ENCODE measurements around the gene SLC10A7.

SLC10A7 gene

DNA sequence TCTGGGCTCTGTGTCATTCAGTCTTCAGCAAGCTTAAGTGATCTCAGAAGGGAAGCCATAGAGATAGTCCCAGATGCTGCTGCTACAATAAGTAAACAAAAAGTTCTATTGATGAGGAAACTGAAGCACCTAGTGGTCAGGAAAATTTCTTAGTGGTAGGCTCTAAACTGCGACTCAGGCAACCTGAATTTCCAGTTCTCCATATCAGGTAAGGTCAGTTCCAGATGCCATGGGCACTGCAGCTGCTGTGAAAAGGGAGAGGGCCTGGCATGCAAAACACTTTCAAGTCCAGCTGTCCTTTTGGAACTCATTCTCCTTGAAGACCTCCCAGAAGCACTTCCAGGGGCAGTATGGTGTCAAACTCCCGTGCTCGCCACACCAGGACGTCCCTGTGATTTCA lies 261.2 kb downstream of the SLC10A7 start:
- ATAC-seq (replicated peaks): no peak
- H3K4me3 Mint-ChIP-seq: no peak overlapping the region
- no peak for DNase-seq
- H3K27ac Mint-ChIP-seq: no peak overlapping the region
- no peaks in the 10 kb centered on the region for H3K4me1 Mint-ChIP-seq (ENCODE audit: low read depth in 2 of 2)
- H3K27me3 Mint-ChIP-seq: no peaks in the 10 kb centered on the region
- H3K36me3 Mint-ChIP-seq (ENCODE audit: insufficient read depth): peaks cover 5% of the 10 kb centered on the region
- H3K9me3 Mint-ChIP-seq: no peaks in the 10 kb centered on the region

DNA sequence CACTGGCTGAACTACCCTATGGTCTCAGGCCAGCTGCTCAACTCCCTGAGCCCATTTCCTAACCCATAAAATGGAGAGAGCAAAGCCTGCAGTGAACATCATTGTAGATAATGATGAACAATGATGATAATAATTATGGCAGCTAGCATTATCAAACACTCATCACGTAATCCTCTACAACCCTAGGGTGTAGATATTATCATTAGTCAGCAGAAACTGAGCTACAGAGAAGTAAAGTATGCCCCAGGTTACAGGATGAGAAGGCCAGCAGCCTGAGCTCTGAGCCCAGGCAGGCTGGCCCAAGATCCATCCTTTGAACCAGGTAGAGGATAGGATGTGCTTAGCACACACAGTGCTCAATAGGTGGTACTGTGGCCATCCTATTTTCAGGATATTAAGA lies 264.2 kb downstream of the SLC10A7 start:
- DNase-seq (no peak), ATAC-seq (replicated peaks) (no peak)
- no peaks in the 10 kb centered on the region for H3K4me1 Mint-ChIP-seq (ENCODE audit: low read depth in 2 of 2)
- H3K4me3 Mint-ChIP-seq: no peak overlapping the region
- no peaks in the 10 kb centered on the region for H3K9me3 Mint-ChIP-seq
- H3K27me3 Mint-ChIP-seq: no peaks in the 10 kb centered on the region
- H3K27ac Mint-ChIP-seq: no peak overlapping the region
- H3K36me3 Mint-ChIP-seq (ENCODE audit: insufficient read depth): peaks cover 5% of the 10 kb centered on the region

DNA sequence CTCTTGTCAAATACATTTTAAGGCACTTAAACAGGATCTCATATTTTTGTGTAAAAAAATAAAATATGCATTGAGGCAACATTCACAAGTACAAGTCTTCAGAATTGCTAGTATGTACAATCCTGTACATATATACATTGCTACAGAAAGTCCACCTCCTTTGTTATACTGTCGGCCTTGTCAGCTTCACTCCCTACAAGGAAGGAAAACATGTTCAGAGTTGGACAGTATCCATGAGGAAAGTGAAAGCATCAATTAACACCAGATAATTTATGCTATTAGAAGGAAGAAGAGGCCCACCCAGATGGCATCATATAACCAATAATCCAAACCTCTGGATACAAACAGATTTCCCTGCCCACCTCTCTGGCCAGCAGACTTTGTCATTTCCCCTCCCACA lies 265.4 kb downstream of the SLC10A7 start:
- H3K4me3 Mint-ChIP-seq: no peak overlapping the region
- H3K36me3 Mint-ChIP-seq (ENCODE audit: insufficient read depth): peaks cover 5% of the 10 kb centered on the region
- no peaks in the 10 kb centered on the region for H3K4me1 Mint-ChIP-seq (ENCODE audit: low read depth in 2 of 2)
- H3K27ac Mint-ChIP-seq: no peak overlapping the region
- ATAC-seq (replicated peaks): no peak
- DNase-seq: no peak
- H3K27me3 Mint-ChIP-seq: no peaks in the 10 kb centered on the region
- H3K9me3 Mint-ChIP-seq: no peaks in the 10 kb centered on the region

DNA sequence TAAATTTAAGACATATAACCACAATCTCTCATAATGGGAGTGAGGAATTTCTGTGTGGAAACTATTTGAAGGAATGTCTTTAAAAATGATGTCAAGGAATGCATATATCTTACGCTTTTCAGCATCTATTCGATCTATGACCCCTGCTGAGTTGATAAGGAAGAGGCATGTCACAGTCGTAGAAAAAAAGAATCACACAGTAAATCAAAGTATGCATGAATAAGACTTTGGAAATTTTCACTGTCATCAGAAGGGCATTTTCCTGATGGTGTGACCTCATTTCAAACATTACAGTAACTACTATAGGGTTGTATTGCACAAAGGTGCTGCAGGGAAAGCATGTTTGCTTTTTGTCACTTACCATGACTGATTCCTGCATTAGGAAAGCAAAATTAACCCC lies 265.9 kb downstream of the SLC10A7 start:
- Mint-ChIP-seq H3K27ac (no peak overlapping the region), H3K4me1 (ENCODE audit: low read depth in 2 of 2) (no peaks in the 10 kb centered on the region), H3K9me3 (no peaks in the 10 kb centered on the region), H3K27me3 (no peaks in the 10 kb centered on the region), H3K4me3 (no peak overlapping the region), H3K36me3 (ENCODE audit: insufficient read depth) (peaks cover 5% of the 10 kb centered on the region)
- no peak for DNase-seq
- ATAC-seq (replicated peaks): no peak

DNA sequence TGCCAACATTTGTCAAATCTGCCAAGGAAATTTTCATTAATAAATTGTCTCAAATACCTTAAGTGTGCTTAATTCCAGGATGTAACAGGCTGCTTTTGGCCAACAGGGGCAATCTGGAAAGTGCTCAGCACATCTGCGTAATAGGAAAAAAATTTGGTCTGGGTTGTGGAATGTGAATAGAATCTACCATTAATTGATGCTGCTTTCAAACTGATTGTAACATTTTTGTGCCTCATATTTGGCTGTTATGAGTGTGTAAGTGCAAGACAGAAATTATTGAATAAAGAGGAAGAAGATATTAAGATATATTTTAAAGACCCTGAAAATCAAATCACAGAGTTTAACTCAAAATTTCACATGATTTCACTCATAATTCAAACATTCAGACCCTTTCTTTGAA lies 266.3 kb downstream of the SLC10A7 start:
- Mint-ChIP-seq H3K27me3 (no peaks in the 10 kb centered on the region), H3K4me1 (ENCODE audit: low read depth in 2 of 2) (no peaks in the 10 kb centered on the region), H3K27ac (no peak overlapping the region), H3K9me3 (no peaks in the 10 kb centered on the region), H3K4me3 (no peak overlapping the region), H3K36me3 (ENCODE audit: insufficient read depth) (peaks cover 5% of the 10 kb centered on the region)
- no peak for ATAC-seq (replicated peaks)
- DNase-seq: no peak

DNA sequence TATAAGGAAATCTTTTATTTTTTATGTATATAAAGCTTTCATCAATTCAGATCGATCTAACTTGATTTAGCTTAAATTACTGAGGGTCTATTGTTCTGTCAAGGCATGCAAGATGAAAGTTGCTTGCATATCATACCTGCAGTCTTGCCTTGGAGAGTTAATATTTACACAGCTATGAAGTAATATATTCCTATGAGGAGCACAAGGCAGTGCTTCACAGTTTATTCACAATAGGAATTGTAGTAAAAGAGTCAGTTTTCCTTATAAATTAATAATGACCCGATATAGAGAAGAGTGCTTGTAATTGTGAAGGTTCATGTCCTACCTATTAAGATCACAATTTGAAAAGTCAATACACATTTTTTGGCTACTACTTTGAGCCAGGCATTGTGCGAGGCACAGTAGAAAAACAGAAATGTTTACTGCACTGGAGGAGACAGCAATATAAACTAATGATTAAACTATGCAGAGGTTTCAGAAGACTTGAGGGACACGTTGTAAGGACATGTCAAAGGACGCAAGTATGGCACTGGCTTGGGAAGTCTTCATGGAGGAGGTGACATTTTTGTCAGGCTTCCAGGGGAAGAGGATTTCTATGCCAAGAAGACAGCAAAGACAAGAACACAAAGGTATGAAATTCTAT lies 268.6 kb downstream of the SLC10A7 start:
- ATAC-seq (replicated peaks): no peak
- no peak for DNase-seq
- Mint-ChIP-seq H3K4me1 (ENCODE audit: low read depth in 2 of 2) (no peaks in the 10 kb centered on the region), H3K36me3 (ENCODE audit: insufficient read depth) (no peaks in the 10 kb centered on the region), H3K27ac (no peak overlapping the region), H3K9me3 (no peaks in the 10 kb centered on the region), H3K4me3 (no peak overlapping the region), H3K27me3 (no peaks in the 10 kb centered on the region)

DNA sequence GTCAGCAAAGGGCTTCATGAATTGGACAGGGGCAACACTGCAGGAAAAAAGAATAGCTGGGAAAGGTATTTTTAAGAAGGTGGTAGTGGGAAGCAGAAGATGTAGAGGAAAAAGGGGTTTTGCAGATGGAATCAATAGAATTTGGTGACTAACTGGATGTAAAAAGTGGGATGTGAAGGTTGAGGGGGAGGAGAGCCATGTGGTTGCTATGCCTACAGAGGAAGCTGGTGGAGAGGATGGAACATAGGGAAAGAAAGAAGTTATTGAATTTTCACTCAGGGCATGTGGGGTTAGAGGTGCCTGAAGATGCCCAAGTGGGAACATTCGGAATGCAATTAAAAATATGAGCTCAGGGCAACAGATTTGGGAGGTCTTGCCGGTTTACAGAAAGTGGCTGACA lies 274.4 kb downstream of the SLC10A7 start:
- Mint-ChIP-seq H3K36me3 (ENCODE audit: insufficient read depth) (no peaks in the 10 kb centered on the region), H3K27me3 (peaks cover 0 to 16% of the 10 kb centered on the region in 2 donors), H3K4me1 (ENCODE audit: low read depth in 2 of 2) (peaks cover 0 to 8% of the 10 kb centered on the region in 2 donors), H3K9me3 (no peaks in the 10 kb centered on the region), H3K27ac (no peak overlapping the region), H3K4me3 (no peak overlapping the region)
- no peak for ATAC-seq (replicated peaks)
- DNase-seq: no peak

DNA sequence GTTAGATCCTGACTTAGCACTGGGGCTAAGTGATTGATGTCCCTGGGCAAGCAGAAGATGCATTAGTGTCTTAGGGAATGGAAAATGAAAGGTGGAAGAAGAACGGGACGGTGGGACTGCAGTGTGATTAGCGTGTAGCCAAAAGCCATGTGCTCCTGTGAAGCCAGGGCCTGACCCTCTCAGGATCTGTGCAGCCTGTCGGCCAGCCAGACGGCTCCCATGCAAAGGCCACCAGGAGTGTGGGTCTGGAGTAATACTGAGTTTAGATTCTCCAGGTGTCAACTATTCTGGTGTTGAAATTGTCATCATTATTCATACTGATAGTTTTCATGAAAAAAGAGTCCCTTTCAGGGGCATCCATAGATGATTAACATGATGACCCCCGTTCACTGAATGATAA lies 275.4 kb downstream of the SLC10A7 start:
- H3K4me3 Mint-ChIP-seq: no peak overlapping the region
- DNase-seq (no peak), ATAC-seq (replicated peaks) (no peak)
- peaks cover 0 to 16% of the 10 kb centered on the region in 2 donors for H3K27me3 Mint-ChIP-seq
- no peaks in the 10 kb centered on the region for H3K36me3 Mint-ChIP-seq (ENCODE audit: insufficient read depth)
- no peak overlapping the region for H3K27ac Mint-ChIP-seq
- H3K9me3 Mint-ChIP-seq: no peaks in the 10 kb centered on the region
- peaks cover 0 to 8% of the 10 kb centered on the region in 2 donors for H3K4me1 Mint-ChIP-seq (ENCODE audit: low read depth in 2 of 2)

DNA sequence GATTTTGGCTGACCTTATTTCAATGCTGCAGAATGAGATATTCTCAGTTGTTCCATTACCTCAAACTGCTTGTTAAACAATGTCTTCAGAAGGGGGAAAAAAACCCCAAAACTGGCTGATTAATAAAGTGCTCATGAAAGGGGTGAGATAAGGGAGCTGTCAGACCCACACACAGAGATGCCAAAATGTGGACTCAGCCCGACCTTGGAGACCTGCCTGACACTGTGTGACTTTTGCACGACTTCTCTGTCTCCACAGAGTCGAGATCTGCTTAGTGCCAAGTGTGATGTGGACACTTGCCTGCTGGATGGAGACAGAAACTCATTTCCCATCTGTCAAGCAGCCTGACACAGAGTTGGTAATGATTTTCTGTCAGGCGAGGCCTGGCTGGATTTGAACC lies 275.9 kb downstream of the SLC10A7 start:
- Mint-ChIP-seq H3K4me1 (ENCODE audit: low read depth in 2 of 2) (peaks cover 0 to 8% of the 10 kb centered on the region in 2 donors), H3K36me3 (ENCODE audit: insufficient read depth) (no peaks in the 10 kb centered on the region), H3K9me3 (no peaks in the 10 kb centered on the region), H3K27ac (no peak overlapping the region), H3K27me3 (peaks cover 0 to 16% of the 10 kb centered on the region in 2 donors), H3K4me3 (no peak overlapping the region)
- DNase-seq: no peak
- no peak for ATAC-seq (replicated peaks)

DNA sequence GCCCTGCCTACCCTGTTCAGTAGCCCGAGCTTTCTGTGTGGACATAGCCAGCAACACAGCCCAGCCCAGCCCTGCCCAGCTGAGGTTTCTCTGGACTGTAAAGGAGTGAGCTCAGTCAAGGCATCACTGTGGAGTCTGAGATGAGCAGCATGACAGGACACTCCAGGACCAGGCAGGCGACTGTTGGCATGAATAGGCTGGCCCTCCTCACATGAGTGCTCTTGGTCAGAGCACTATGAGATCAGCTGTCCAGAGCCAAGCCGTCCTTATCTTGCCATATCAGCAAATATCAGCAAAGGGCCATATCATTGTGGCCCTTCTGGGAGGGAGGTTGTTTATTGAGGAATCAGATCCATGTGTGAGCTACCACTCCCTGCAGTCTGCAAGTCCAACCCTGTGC lies 276.5 kb downstream of the SLC10A7 start:
- H3K27me3 Mint-ChIP-seq: peaks cover 0 to 16% of the 10 kb centered on the region in 2 donors
- H3K4me1 Mint-ChIP-seq (ENCODE audit: low read depth in 2 of 2): peaks cover 0 to 8% of the 10 kb centered on the region in 2 donors
- H3K4me3 Mint-ChIP-seq: no peak overlapping the region
- no peaks in the 10 kb centered on the region for H3K36me3 Mint-ChIP-seq (ENCODE audit: insufficient read depth)
- no peak for ATAC-seq (replicated peaks)
- DNase-seq: no peak
- H3K27ac Mint-ChIP-seq: no peak overlapping the region
- H3K9me3 Mint-ChIP-seq: no peaks in the 10 kb centered on the region

DNA sequence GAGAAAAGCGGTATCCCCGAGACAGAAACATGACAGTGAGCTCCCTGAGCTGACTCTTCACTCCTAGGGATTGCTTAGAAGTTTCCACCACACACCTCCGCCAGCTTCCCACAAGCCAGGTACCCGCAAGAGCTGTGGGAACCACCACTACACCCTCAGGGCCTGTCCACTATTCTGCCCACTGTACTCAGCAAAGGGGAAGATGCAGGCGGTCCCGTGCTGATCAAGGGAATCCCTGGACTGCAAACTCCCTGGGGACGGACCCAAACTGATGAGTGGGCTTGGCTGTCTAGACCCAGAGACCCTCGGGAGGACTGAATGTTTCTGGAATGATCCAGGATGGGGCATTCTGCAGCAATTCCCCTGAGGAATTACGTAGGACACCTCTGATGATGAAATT lies 277.2 kb downstream of the SLC10A7 start:
- no peak for DNase-seq
- H3K4me1 Mint-ChIP-seq (ENCODE audit: low read depth in 2 of 2): peaks cover 0 to 8% of the 10 kb centered on the region in 2 donors
- H3K9me3 Mint-ChIP-seq: no peaks in the 10 kb centered on the region
- peaks cover 0 to 16% of the 10 kb centered on the region in 2 donors for H3K27me3 Mint-ChIP-seq
- H3K4me3 Mint-ChIP-seq: peak overlapping the region in 1 of 2 donors; percentile 62
- H3K36me3 Mint-ChIP-seq (ENCODE audit: insufficient read depth): no peaks in the 10 kb centered on the region
- H3K27ac Mint-ChIP-seq: no peak overlapping the region
- no peak for ATAC-seq (replicated peaks)

DNA sequence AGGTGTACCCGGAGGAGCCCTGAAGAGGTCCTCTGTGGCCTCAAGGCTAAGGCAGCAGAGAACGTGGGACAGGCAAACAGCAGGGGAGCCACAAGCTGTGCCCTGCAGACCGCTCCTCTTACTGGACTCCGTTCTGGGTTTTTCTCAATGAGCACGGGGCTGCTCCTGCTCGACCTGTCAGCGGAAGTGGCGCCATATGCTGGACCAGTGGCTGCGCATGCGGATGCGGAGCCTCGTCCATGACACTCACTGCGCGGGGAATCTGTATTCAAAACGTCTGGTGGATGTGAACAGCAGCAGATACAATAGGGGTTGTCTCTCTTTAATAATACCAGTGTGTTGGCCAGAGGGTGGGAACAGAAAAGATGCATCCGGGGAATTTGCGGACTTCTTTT lies 277.9 kb downstream of the SLC10A7 start:
- peaks cover 0 to 8% of the 10 kb centered on the region in 2 donors for H3K4me1 Mint-ChIP-seq (ENCODE audit: low read depth in 2 of 2)
- DNase-seq: no peak
- no peak for ATAC-seq (replicated peaks)
- peaks cover 0 to 16% of the 10 kb centered on the region in 2 donors for H3K27me3 Mint-ChIP-seq
- H3K9me3 Mint-ChIP-seq: no peaks in the 10 kb centered on the region
- H3K27ac Mint-ChIP-seq: no peak overlapping the region
- peak overlapping the region; percentile 47 to 62 for H3K4me3 Mint-ChIP-seq
- no peaks in the 10 kb centered on the region for H3K36me3 Mint-ChIP-seq (ENCODE audit: insufficient read depth)

DNA sequence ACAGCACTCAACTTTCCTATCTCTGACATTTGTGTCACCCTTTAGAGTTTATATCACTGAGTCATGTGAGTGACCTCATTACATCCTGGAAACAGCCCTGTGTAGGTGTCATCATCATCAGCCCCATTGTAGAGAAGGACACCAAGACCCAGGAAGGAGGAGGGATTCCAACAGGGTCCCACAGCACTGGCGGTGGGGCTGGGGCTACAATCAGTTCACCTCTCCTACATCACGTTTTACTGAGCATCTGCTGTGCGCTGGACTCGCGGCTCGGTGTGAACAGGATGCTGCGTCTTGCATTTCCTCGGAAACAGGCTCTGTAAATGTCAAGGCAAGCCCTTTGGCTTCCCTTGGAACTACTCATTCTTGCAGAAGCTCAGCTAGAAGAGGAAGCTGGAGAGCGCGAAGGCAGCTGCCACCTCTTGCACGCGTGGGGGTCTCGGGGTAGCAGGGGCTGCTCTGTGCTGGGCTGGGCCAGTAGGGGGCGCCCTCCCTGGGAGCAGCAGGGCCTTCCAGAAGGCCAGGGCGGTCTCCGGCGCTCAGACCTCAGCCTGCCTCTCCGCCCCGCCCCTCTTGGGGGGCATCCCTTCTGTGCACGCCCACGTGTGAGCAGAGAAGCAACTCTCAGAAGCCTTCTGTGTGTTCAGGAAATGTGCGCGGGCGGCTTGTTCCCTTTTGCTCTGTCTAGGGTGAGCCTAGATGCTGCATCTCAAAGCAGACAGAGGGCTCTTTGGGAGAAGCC lies 278.4 kb downstream of the SLC10A7 start:
- Mint-ChIP-seq H3K36me3 (ENCODE audit: insufficient read depth) (no peaks in the 10 kb centered on the region), H3K27me3 (peaks cover 0 to 16% of the 10 kb centered on the region in 2 donors), H3K4me3 (peak overlapping the region; percentile 47 to 62), H3K4me1 (ENCODE audit: low read depth in 2 of 2) (peaks cover 0 to 8% of the 10 kb centered on the region in 2 donors), H3K27ac (no peak overlapping the region), H3K9me3 (no peaks in the 10 kb centered on the region)
- DNase-seq: peak; percentile 14 to 25 (median 16)
- peak; percentile 67 for ATAC-seq (replicated peaks)

DNA sequence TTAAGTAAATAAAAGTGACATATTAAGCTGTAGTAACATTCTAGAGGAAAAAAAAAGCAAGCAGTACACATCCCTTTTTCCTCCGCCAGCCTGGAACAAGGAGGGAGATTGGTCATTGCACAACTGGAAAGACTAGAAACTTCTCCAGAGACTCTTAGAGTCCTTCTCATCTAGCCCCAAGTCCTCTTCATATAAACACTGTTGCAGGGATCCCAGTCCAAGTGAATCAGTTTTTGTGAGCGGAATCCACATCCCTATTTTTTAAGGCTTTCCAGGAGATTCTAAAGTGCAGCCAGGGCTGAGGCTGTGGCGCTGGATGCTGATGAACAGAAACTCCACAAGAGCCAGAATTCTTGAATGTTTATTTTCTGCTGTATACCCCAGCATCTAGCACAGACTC lies 283.6 kb downstream of the SLC10A7 start:
- no peak overlapping the region for H3K27ac Mint-ChIP-seq
- no peaks in the 10 kb centered on the region for H3K36me3 Mint-ChIP-seq (ENCODE audit: insufficient read depth)
- no peak for DNase-seq
- peaks cover 0 to 1% of the 10 kb centered on the region in 2 donors for H3K4me1 Mint-ChIP-seq (ENCODE audit: low read depth in 2 of 2)
- ATAC-seq (replicated peaks): no peak
- H3K4me3 Mint-ChIP-seq: no peak overlapping the region
- no peaks in the 10 kb centered on the region for H3K9me3 Mint-ChIP-seq
- H3K27me3 Mint-ChIP-seq: peaks cover 17 to 24% of the 10 kb centered on the region in 2 donors

Data from effector memory CD8-positive, alpha-beta T cell (primary cell).